Jurkat, Clone E6-1 (cell line): ENCODE results near the gene SKA1.
"Not testable (repeated sequence)": the region's sequence is repeated elsewhere in the genome, so short reads cannot be mapped to it uniquely, and the experiment has no call there.

Experiments
- DNase-seq: peaks from one replicate; pipeline ENCODE4 v3.0.0-alpha.2; 2011; ENCODE audit warnings: low read depth, low spot score
- H3K4me3 ChIP-seq: 2 replicates; pipeline ENCODE4 v1.5.1; 2011; ENCODE audit warnings: mild to moderate bottlenecking, low read length, control low read depth, moderate library complexity

Gene SKA1

GRCh38 chr18:50388988-50389387, 14.1 kb downstream of the SKA1 start:
- no peak overlapping the region for H3K4me3 ChIP-seq
- DNase-seq: no peak

- DNase-seq: no peak
- H3K4me3 ChIP-seq: no peak overlapping the region
These were observed 19.0 kb downstream of the SKA1 start for GRCh38 chr18:50393802-50394201.

- H3K4me3 ChIP-seq: no peak overlapping the region
- DNase-seq: no peak
These were observed 20.2 kb downstream of the SKA1 start for GRCh38 chr18:50395093-50395492.

- no peak overlapping the region for H3K4me3 ChIP-seq
- DNase-seq: no peak
These were observed 21.3 kb downstream of the SKA1 start for GRCh38 chr18:50396005-50396660.

- no peak overlapping the region for H3K4me3 ChIP-seq
- DNase-seq: no peak
These were observed 22.2 kb downstream of the SKA1 start for GRCh38 chr18:50397023-50397422.

- no peak overlapping the region for H3K4me3 ChIP-seq
- no peak for DNase-seq
These were observed 23.3 kb downstream of the SKA1 start for GRCh38 chr18:50398099-50398498.

GRCh38 chr18:50398947-50399346, 24.1 kb downstream of the SKA1 start:
- DNase-seq: no peak

GRCh38 chr18:50399582-50399981, 24.7 kb downstream of the SKA1 start:
- DNase-seq: no peak
- H3K4me3 ChIP-seq: no peak overlapping the region

More at GRCh38 chr18:50398947-50399346, 24.1 kb downstream of the SKA1 start:
- no peak overlapping the region for H3K4me3 ChIP-seq

- H3K4me3 ChIP-seq, DNase-seq: not testable (repeated sequence)
These were observed 25.6 kb downstream of the SKA1 start for GRCh38 chr18:50400438-50400837.

GRCh38 chr18:50401295-50401694, 26.4 kb downstream of the SKA1 start:
- no peak for DNase-seq
- H3K4me3 ChIP-seq: no peak overlapping the region

GRCh38 chr18:50401888-50402287, 27.0 kb downstream of the SKA1 start:
- DNase-seq: peak; percentile 34
- no peak overlapping the region for H3K4me3 ChIP-seq

GRCh38 chr18:50404752-50405581, 30.1 kb downstream of the SKA1 start:
- not testable (repeated sequence) for H3K4me3 ChIP-seq, DNase-seq

GRCh38 chr18:50405582-50406271, 30.9 kb downstream of the SKA1 start:
- H3K4me3 ChIP-seq: no peak overlapping the region
- DNase-seq: no peak

GRCh38 chr18:50409236-50409635, 34.4 kb downstream of the SKA1 start:
- no peak for DNase-seq
- no peak overlapping the region for H3K4me3 ChIP-seq

- H3K4me3 ChIP-seq: no peak overlapping the region
These were observed 35.2 kb downstream of the SKA1 start for GRCh38 chr18:50410008-50410407.

GRCh38 chr18:50410894-50411293, 36.0 kb downstream of the SKA1 start:
- DNase-seq: no peak

More at GRCh38 chr18:50410008-50410407, 35.2 kb downstream of the SKA1 start:
- DNase-seq: no peak

GRCh38 chr18:50416832-50417231, 42.0 kb downstream of the SKA1 start:
- not testable (repeated sequence) for H3K4me3 ChIP-seq, DNase-seq

More at GRCh38 chr18:50410894-50411293, 36.0 kb downstream of the SKA1 start:
- no peak overlapping the region for H3K4me3 ChIP-seq

- not testable (repeated sequence) for DNase-seq, H3K4me3 ChIP-seq
These were observed 42.9 kb downstream of the SKA1 start for GRCh38 chr18:50417705-50418104.

GRCh38 chr18:50418650-50419049, 43.8 kb downstream of the SKA1 start:
- H3K4me3 ChIP-seq: no peak overlapping the region

More at GRCh38 chr18:50418650-50419049, 43.8 kb downstream of the SKA1 start:
- DNase-seq: no peak
